ENCODE results near the gene SCT.
"Not testable (repeated sequence)": the region's sequence is repeated elsewhere in the genome, so short reads cannot be mapped to it uniquely, and the experiment has no call there.

SCT gene, protein sequence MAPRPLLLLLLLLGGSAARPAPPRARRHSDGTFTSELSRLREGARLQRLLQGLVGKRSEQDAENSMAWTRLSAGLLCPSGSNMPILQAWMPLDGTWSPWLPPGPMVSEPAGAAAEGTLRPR

DNA sequence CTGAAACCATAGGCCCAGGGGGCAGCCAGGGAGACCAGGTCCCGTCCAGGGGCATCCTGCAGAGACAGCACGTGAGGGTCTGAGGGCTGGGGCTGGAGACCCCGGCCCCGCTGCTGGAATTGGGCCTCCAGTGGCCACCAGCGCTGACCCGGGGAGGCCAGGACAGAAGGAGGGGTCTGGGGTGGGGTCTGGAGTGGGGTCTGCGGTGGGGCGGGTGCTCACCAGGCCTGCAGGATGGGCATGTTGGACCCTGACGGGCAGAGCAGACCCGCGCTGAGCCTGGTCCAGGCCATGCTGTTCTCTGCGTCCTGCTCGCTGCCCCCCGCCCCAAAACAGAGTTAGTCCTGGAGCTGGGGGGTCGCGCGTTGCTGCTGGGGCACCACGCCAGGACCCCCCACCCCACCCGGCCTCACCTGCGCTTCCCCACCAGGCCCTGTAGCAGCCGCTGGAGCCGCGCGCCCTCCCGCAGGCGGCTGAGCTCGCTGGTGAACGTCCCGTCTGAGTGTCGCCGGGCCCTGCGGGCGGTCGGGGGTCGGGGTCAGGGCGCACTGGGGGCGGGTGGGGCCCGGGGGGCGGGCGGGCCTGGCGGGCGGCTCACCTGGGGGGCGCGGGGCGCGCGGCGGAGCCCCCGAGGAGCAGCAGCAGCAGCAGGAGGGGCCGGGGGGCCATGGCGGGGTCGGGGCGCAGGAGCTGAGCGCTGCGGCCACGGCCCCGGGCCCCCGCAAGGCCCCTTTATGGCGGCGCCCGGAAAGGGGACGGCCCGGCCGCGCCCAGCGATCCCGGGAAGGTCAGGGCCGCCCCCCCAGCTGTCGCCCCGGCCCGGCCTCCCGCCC lies at the start of gene SCT:
TSS of gene SCT (minus strand) at position 707 of the 833 bp plus-strand sequence. CDS start at position 669, 38 bp downstream.
- DNase-seq, result no peak

DNA sequence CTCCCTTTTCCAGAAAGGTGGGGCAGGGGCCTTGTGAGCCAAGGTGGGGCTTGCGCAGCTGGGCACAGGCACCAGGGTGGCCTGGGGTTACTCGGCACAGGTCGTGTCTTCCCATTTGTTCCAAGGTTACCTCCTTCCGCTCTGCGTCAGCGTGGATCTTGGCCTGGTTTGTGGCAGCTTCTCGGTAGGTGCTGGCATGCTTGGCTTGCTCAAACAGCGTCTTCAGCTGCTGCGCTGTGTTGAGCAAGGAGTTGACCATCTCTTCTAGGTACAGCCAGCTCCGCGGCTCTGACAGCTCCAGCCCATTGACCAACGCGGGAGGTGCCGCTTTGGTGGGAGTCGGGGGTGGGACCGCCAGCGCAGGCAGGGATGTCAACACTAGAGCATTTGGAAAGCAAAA lies 47.4 kb upstream of the SCT start:
- no peak for DNase-seq

DNA sequence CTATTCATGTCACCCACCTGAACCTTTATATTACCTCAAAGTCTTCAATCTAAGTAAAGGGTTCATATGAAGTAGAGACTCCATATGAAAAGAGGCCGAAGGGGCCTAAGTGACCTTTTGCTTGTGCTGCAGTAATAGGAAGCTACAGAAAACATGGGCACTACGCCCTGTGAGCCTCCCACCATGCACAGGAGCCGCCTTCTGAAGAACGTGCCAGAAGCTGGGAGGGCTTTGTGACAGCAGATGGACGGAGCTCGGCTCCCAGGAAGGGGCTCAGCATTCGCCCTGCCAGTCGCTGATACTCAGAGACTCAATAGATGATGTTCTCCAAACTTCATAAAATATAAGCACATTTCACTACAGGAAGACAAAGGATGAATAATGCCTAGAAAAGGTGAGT lies 46.9 kb upstream of the SCT start:
- no peak for DNase-seq

DNA sequence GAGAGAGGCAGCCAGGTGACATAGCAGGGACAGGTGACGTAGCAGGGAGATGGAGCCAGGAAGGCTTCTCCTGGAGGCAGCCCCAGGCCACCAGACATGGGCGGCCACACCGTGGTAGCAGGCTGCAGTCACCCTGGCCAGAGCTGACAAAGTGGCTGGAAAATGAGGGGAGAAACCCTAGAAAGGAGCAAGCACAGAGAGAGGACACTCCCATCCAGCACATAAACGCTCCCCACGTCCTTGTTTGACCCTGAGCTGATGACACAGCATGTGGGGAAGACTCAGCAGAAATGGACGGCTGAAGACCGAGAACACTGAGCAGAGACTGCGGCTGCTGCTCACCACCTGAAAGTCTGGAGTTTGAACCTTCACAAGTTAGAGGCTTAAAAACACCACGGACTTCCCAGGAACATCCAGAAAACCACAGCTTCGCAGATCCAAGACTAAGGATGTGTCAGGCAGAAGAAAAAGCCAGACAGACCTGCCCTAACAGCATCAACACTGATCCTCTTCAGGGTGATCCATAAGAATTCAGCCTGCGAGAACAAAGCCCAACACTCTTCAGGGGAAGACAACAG lies 38.8 kb upstream of the SCT start:
- DNase-seq, result no peak

DNA sequence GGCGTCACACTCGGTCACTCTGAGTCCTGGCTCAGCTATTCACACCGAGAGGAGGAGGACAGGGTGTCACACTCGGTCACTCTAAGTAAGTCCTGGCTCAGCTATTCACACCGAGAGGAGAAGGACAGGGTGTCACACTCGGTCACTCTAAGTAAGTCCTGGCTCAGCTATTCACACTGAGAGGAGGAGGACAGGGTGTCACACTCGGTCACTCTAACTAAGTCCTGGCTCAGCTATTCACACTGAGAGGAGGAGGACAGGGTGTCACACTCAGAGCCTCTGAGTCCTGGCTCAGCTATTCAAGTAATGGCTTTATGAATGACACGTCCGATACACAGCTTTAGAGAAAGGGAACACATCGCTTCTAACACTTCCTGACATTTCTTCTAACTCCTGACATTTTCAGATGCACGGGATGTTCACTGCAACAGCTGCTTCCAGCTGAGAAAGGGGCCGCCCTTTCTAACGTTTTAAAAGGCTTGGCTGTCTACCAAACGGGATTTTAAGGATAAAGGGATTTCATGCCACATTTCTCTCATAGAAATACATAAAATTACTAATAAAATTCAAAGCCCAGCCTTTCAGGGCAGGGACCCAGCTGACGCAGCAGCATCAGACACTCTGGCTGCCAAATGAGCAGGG lies 38.2 kb upstream of the SCT start:
- DNase-seq, result no peak

DNA sequence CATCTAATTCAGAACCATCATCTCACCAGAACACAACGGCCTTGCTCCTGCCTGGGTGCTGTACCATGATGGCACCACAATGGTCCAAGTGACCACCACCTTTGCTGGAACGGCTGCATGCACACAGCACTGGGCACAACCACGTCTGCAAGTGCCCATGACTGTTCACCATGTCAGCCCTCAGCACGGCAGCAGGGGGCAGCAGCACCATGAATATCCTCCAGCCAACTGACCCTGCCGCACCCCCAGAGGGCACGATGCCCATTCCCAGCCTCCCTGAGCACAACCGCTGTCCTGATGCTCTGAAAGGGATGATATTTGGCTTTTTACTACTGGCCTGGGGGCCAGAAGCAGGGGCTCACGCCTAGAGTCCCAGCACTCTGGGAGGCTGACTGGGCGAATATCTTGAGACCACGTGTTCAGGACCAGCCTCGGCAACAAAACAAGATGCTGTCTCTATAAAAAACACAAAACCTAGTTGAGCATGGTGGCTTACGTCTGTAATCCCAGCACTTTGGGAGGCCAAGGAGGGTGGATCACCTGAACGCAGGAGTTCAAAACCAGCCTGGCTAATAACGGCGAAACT lies 35.8 kb upstream of the SCT start:
- no peak for DNase-seq

DNA sequence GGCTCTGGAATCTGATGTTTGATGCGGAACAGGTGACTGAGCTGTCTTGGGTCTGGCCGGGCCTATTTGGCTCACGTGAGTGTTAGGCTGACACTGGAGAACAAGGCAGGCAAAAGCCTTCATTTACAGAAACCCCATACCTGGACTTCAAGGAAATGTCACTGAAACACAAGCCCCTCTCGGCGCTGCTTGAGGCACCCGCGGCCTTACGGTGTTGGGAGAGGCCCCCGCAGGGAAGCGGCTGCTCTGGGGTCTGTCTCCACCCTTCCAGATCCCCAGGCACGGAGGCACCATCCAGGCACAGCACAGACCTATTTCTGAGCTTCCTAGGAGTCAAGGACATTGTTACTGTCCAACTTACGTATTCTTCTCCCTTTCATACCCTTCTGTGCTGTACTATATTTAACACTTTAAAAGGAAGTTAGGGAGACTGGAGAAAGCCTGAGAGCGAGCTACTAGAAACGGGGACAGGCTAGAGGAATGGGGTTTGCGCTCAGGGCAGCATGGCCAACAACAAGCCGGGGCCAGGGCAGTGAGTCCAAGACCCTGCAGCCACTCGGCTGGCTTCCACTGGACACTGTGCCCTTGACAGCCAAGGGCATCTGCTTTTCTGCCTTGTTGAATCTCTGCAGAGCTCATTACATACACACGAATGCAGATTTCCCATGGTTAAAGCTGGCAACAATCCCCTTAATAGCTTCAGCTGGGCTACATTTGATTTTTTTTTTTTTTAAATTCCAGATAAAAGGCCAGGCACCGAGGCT lies 33.9 kb upstream of the SCT start:
- no peak for DNase-seq

DNA sequence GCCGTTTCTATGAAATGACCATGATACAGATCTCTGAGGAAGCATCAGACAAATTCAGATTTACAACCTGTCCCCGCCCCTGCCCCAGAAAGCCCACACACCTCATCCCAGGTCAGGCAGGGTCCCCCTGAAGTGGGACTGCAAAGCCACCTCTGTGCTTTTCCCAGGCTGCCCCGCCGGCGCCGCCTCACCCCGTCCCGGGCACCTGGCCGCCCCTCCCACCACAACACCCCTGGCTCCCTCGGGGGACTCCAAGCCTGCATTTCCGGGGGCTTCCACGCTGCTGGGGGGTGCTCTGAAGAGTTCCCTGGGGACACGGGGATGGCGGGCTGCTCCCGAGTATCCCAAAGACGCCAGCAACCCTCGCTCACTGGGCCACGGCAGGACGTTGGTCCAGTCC lies 33.3 kb upstream of the SCT start:
- no peak for DNase-seq

DNA sequence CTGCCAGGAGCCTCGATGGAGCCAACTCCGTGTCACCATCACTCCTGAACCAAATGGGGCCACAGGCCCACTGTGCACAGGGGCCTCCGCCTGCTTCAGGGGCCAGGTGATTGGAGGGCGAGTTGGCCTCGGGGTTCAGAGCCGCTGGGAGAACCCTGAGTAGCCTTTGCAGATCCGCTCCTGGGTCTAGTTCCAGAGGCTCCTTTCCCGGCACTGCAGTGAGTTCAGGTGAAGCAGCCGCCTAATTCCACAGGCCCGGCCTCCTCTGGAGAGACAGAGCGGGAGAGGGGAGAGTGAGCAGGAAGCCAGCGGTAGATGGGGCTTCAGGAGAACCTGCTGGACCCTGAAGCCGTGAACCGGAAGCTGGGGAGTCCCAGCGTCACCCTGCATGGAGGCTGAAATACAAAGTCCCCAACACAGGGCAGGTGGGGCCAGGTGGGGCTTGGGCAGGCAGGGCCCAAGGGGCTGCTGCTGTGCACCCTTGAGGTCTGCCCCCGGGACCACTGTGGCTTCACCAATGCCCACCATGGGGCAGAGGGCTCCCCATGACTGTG lies 32.6 kb upstream of the SCT start:
- no peak for DNase-seq

DNA sequence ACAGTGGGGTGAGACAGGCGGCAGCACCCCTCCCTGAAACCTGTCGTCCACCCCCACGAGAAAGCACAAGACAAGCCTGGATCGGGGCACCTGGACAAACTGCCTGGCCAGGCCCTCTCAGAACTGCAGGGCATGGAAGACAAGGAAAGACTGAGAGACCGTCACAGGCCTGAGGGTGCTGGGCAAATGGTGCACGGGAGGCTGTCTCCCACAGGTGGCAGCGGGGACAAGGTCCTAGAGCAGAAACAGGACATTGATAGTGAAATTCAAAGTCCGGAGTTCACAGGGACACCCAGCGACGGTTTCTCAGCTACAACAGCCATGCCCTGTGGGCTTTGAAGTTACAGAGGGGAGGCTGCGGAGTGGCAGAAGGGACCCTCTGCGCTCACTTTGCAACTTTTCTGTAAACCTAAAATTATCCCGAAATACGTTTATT lies 30.7 kb upstream of the SCT start:
- DNase-seq, result no peak

DNA sequence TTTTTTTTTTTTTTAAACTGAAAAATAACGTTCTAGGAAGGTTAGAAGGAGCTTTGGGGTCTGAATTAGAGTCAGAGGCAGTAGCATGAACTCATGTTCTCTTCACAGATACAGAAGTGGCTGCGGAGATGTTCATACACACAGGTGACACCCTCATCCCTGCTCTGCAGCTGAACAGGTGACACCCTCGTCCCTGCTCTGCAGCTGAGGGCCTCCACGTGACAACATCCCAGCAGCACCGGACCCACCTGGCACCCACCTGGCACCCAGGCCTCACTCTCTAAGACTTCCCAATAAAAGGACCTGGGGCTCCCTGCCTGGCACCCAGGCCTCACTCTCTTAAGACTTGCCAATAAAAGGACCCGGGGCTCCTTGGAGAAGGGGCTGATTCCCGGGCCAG lies 29.9 kb upstream of the SCT start:
- no peak for DNase-seq

DNA sequence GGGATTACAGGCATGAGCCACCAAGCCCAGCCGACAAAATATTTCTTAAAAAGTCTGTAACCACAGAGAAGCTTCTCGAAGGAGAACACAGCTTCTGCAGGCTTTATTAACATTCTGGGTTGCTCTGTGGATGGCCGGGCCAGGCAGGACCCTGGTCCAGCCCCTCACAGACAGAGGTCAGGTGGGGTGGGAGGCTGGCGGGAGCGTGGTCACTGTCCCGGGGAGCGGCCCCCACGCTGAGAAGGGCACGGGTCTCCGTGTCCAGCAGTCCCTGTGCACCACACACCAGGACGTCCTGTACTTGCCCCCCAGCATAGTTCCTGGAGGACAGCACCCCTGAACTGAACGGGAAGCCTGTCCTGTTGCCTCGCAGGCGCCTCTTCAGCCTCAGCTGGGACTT lies 29.4 kb upstream of the SCT start:
- no peak for DNase-seq

DNA sequence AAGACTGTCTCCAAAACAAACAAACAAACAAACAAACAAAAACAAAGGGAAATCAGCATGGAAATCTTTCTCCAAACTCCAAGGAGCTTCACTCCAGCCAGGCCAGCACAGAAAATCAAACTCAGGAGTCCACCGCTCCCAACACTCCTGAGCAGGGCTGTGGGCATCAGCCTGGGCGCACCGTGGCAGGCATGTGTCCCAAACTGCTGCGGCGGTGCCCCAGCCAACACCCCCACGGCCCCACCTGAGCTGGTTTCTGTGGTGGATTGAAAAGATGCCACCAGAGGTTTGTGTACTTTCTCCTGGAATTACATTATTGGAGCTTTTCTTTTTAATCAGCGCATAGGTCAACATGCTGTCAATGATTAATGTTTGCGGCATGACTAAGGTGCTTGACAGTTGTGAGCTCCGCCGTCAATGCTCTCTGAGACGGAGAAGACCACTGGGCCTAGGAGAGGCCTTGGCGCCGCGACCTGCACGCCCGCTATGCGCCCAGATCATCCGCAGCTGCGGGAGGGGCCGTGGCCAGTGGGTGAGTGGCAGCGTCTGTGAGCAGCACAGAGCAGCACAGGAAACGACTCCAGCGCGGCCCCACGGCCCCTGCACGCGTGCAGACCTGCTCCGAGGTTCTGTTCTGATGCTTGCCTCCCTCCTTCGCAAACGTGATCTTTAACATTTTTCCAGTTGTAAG lies 28.2 kb upstream of the SCT start:
- no peak for DNase-seq

DNA sequence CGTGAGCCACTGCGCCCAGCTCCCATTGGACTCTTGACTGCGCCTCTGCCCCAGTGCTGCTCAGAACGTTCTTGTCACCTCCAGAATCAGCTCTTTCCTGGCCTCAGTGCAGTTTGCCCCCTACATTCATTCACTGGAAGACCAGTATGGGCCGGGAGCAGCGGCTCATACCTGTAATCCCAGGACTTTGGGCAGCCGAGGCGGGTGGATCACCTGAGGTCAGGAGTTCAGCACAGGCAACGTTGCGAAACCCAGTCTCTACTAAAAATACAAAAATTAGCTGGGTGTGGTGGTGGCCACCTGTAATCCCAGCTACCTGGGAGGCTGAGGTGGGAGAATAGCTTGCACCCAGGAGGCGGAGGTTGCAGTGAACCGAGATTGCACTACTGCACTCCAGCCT lies 27.5 kb upstream of the SCT start:
- not testable (repeated sequence) for DNase-seq

DNA sequence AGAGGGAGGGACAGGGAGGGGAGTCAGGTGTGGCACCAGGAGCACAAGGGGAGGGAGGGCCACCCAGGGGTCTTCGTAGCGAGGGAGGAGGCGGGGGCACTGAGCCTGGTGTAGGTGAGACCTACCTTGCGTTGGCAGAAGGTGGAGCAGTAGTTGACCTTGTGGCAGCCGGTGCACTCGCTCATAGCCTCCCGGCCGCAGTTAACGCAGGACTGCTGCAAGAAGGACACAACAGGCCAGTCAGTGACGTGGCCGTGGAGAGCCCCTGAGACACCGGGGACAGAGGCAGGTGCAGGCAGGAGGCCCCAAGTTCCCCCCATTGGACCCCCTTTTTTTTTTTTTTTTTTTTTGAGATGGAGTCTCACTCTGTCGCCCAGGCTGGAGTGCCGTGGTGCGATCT lies 26.9 kb upstream of the SCT start:
- DNase-seq, result no peak

DNA sequence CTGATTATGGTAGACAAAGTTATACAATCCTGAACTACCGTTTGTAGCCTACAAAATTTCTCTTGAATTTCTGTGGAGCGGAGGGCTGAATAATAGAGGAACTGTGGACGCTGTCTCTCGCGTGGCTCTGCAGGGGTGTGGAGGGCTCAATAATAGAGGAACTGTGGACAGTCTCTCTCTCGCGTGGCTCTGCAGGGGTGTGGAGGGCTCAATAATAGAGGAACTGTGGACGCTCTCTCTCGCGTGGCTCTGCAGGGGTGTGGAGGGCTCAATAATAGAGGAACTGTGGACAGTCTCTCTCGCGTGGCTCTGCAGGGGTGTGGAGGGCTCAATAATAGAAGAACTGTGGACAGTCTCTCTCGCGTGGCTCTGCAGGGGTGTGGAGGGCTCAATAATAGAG lies 26.2 kb upstream of the SCT start:
- DNase-seq, result peak; percentile 68

DNA sequence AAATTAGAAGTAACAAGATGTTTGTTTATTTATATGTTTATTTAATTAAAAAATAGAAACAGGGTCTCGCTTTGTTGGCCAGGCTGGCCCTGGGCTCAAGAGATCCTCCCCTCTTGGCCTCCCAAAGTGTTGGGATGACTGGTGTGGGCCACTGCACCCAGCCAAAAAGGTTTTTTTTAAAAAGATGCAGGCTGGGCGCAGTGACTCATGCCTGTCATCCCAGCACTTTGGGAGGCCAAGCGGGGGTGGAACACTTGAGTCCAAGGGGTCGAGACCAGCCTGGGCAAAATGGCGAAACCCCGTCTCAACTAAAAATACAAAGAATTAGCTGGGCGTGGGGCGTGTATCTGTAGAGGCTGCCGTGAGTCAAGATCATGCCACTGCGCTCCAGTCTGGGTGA lies 23.5 kb upstream of the SCT start:
- DNase-seq, result no peak

DNA sequence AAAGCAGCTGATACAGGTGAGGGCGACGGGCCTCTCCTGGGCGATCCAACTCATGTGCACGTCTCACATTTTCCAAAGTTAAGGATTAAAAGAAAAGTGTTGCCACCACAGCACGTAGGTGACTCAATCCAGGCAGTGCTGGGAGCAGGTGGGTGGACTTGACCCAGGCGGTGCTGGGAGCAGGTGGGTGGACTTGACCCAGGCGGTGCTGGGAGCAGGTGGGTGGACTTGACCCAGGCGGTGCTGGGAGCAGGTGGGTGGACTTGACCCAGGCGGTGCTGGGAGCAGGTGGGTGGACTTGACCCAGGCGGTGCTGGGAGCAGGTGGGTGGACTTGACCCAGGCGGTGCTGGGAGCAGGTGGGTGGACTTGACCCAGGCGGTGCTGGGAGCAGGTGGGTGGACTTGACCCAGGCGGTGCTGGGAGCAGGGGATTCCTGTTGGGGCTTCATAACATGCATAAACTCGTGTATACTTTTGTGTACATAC lies 20.7 kb upstream of the SCT start:
- DNase-seq, result not testable (repeated sequence)

DNA sequence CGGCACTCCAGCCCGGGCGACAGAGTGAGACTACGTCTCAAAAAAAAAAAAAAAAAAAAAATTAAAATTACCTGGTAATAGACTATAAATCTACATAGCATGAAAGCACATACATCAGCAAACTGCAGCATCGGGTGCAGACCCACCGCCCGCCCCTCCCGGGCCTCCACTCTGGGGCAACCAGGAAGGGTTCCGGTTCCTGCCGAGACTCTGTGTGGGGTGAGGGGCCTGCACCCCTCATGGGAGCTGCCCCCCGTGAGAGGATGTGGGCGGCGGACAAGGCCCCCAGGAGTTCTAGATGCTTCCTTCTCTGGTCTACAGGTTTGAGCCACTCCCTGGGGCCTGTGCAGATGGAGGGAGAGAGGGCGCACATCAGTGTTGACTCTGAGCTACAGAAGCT lies 19.2 kb upstream of the SCT start:
- DNase-seq, result no peak

DNA sequence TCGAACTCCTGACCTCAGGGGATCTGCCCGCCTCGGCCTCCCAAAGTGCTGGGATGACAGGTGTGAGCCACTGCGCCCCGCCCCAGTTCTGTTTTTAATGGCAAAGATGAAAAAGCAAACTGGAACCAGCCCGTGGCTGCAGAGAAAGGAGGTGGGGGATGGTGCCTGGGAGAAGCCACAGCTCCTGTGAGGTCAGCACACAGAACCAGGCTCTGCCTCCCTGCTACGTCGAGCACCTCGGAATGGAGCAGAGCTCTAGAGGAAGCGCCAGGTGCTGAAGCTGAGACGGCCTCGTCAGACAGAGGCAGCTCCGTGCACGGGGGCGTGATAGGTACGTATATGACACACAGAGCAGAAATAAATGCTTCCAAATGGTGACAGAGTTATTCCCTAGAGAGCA lies 18.6 kb upstream of the SCT start:
- DNase-seq, result no peak

DNA sequence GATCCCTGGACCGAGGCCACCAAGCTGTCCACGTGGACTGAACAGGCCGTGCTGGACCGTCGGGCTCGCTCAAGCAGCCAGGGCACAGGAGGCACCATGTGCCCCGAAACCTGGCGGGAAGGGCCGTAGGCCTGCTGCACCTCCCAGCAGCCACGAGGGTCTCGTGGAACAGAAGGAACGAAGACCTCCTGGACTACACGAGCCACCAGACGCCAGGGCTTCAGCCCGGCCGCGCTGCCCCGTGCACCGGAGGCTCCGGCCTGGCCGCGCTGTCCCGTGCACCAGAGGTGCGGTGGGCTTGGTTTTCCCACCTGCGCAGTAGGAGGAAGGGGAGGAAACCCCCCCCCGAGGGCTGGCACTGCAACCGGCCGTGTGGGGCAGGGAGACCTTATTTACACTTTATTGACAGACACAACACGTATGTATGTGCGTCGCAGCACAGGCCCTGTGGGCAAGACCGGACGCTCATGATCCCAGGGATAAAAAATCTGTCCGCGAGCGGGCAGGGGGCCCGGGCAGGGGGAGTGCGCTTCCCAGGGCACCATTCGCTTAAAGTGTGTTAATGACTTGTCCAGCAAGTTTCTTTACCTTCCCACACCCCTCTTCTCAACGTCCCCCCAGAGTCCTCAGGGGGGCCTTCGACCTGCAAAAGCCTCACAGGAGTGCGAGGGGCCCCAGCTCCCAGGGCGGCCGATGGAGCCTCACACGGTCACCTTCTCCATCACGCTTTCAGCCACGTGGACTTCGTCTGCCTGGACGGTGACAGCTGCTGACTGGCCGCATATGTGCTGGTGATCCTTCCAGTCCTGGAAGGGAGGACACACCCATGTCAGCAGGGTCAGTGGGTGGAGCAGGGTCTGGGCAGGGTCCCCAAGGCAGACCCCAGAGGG lies 17.1 kb upstream of the SCT start:
- no peak for DNase-seq
